ENCODE results near the gene SFXN3. TPM values are rescaled to one million over a fixed set of nuclear protein-coding genes. Genes with fewer than 3 reads are reported as not detected.
A peak's percentile ranks its signal among the peaks of the same experiment; 100 is the strongest.

SFXN3 gene
- total RNA-seq, 2 experiments from 2014 or later = 28.8 to 29.6 TPM

DNA sequence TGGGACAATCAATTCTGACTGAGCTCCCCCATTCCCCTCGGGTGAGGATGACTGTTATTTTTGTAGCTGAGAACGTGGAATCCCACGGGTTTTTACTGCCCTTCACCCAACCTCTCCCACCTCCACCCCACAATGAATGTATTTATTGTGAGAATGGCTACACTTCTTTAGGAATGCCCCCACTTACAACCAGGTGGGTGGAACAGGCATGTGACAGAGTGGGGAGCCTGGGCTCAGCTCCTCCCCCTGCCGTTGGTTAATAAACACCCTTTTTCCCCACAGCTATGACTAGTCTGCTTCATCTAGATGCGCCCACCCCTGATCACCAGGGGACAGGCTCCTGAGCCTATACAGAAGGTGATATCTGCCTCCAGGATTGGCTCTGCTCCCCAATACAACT is 45.7 kb upstream of the SFXN3 start:
- H3K4me3 Mint-ChIP-seq = no peak overlapping the region
- H3K27ac Mint-ChIP-seq = no peak overlapping the region
- no peaks in the 10 kb centered on the region for H3K9me3 Mint-ChIP-seq
- ATAC-seq (no peak), DNase-seq (no peak)
- POLR2A ChIA-PET = interaction anchor here (1.1 to 1.3 kb wide), 3 partner anchors 11 to 20 kb away, joined by 3 to 5 read pairs (median 3); no protein-coding TSS in a partner anchor
- intact Hi-C loops (cut with micrococcal nuclease) = no loop called here
- TF ChIP-seq, protein P1, sequence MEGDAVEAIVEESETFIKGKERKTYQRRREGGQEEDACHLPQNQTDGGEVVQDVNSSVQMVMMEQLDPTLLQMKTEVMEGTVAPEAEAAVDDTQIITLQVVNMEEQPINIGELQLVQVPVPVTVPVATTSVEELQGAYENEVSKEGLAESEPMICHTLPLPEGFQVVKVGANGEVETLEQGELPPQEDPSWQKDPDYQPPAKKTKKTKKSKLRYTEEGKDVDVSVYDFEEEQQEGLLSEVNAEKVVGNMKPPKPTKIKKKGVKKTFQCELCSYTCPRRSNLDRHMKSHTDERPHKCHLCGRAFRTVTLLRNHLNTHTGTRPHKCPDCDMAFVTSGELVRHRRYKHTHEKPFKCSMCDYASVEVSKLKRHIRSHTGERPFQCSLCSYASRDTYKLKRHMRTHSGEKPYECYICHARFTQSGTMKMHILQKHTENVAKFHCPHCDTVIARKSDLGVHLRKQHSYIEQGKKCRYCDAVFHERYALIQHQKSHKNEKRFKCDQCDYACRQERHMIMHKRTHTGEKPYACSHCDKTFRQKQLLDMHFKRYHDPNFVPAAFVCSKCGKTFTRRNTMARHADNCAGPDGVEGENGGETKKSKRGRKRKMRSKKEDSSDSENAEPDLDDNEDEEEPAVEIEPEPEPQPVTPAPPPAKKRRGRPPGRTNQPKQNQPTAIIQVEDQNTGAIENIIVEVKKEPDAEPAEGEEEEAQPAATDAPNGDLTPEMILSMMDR (IDR thresholded peaks at IDR 0.05) = no peak
- CTCF ChIA-PET = interaction anchor here (1.4 to 6.6 kb wide), 4 partner anchors 12 to 29 kb away, joined by 6 to 50 read pairs (median 8); partner anchors contain the start of genes LZTS2 and SEMA4G
- H3K27me3 Mint-ChIP-seq = no peaks in the 10 kb centered on the region
- H3K4me1 Mint-ChIP-seq (ENCODE audit: low read depth) = peaks cover 31% of the 10 kb centered on the region
- peaks cover 19% of the 10 kb centered on the region for H3K36me3 Mint-ChIP-seq (ENCODE audit: low read depth)

DNA sequence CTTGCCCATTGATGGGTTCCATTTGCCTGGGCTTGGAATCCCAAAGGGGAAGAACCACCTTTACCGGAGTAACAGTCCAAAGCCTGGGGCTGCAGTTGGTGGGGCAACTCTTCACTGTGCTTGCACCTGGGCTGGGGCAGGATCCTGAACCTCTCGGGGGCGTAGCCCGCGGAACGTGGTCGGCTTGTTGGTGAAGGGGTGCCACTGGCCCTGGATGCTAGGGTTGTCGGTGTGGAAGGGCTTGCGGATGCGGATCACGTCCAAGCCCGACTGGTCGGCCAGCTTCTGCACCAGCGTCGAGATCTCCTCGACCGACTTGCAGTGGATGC is 44.4 kb upstream of the SFXN3 start:
- Mint-ChIP-seq H3K9me3 (no peaks in the 10 kb centered on the region), H3K36me3 (ENCODE audit: low read depth) (peaks cover 30% of the 10 kb centered on the region), H3K4me1 (ENCODE audit: low read depth) (peaks cover 40% of the 10 kb centered on the region), H3K27ac (no peak overlapping the region), H3K27me3 (no peaks in the 10 kb centered on the region), H3K4me3 (peak overlapping the region; percentile 96)
- ChIA-PET POLR2A (interaction anchor here (0.9 to 2.9 kb wide), 5 partner anchors 11 to 73 kb away, joined by 3 to 25 read pairs (median 5); partner anchors contain the start of gene LZTS2), CTCF (interaction anchor here (1.1 to 6.6 kb wide), 5 partner anchors 11 to 45 kb away, joined by 3 to 50 read pairs (median 6); partner anchors contain the start of genes LZTS2, PDZD7, SEMA4G and SFXN3)
- intact Hi-C loops (cut with micrococcal nuclease) = no loop called here
- TF ChIP-seq, protein P1 (IDR thresholded peaks at IDR 0.05) = no peak
- no peak for DNase-seq
- no peak for ATAC-seq

DNA sequence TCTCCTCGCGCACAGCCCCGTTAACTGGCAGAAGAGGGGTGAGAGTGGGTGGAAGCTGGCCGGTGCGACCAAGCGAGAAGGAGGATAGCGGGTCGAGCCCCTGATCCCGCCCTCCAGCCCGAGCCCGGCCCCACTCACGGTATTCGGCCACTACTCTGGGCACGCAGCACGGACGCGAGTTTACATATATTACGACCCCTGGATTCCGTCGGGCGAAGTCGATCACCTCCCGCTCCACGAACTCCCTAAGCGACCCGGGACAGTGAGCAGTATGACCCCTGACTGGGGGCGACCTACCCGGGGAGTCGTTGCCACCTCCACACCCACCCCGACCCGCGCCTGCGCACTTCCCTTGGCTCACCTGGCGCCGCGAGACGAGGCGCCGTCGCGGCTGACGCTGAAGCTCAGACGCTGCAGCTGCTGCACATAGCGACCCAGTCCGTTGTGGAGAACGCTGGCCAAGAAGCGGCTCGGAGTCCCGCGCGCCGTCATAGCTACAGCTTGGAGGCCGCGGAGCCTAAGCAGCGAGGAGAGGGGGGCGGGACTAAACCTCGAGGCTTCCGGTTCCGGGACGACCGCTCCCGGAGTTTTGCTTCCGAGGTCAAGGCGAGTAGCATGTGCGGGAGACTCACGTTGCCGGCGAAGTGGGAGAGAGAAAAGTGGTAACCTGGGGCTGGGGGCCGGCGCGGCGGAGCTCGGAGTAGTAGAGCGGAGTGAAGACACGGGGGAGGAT is 43.9 kb upstream of the SFXN3 start, which contains the start of the genes MRPL43 and TWNK:
Gene MRPL43 (minus strand): TSS at position 546 of the 733 bp plus-strand sequence. CDS start 54 bp downstream, at position 492.
Gene TWNK (plus strand): TSS at position 592 of the 733 bp plus-strand sequence. CDS start 668 bp downstream, outside the sequence.
- ATAC-seq = peak; percentile 97
- intact Hi-C loops (cut with micrococcal nuclease) = no loop called here
- POLR2A ChIA-PET = interaction anchor here (0.9 to 2.9 kb wide), 4 partner anchors 11 to 73 kb away, joined by 3 to 25 read pairs (median 4); partner anchors contain the start of gene LZTS2

DNA sequence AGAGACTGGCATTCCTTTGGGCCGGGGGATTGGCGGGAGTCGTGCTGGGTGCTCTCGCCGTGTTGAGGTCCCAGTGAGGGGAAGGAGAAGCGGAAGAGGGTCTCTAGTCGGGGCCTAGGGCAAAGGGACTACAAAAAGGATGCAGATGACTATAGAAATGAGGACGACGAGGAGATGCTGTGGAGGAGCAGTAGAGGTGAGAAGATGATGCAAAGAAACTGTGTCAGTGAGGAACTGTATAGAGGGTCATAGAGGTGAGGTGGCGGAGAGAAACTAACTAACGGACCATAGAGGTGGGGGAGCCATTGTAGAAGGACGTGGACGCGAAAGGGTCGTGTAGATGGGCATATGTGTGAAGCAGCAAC is 43.4 kb upstream of the SFXN3 start:
- H3K36me3 Mint-ChIP-seq (ENCODE audit: low read depth) = peaks cover 32% of the 10 kb centered on the region
- TF ChIP-seq, protein P1 (IDR thresholded peaks at IDR 0.05) = no peak
- H3K4me3 Mint-ChIP-seq = peak overlapping the region; percentile 96
- intact Hi-C loops (cut with micrococcal nuclease) = no loop called here
- no peaks in the 10 kb centered on the region for H3K9me3 Mint-ChIP-seq
- CTCF ChIA-PET = interaction anchor here (1.6 to 6.6 kb wide), 4 partner anchors 10 to 31 kb away, joined by 7 to 50 read pairs (median 8); partner anchors contain the start of gene SEMA4G
- DNase-seq (no peak), ATAC-seq (peak; percentile 21)
- POLR2A ChIA-PET = interaction anchor here (0.9 to 2.9 kb wide), 4 partner anchors 11 to 42 kb away, joined by 3 to 25 read pairs (median 3); partner anchors contain the start of gene LZTS2
- H3K27ac Mint-ChIP-seq = peak overlapping the region; percentile 89
- no peaks in the 10 kb centered on the region for H3K27me3 Mint-ChIP-seq
- peaks cover 40% of the 10 kb centered on the region for H3K4me1 Mint-ChIP-seq (ENCODE audit: low read depth)

More for the DNA sequence above, 43.9 kb upstream of the SFXN3 start, which contains the start of the genes MRPL43 and TWNK:
- Mint-ChIP-seq H3K27me3 (no peaks in the 10 kb centered on the region), H3K4me1 (ENCODE audit: low read depth) (peaks cover 40% of the 10 kb centered on the region), H3K4me3 (peak within 1 kb of the TSS; percentile 96), H3K9me3 (no peaks in the 10 kb centered on the region), H3K36me3 (ENCODE audit: low read depth) (peaks cover 30% of the 10 kb centered on the region), H3K27ac (peak within 1 kb of the TSS; percentile 89)
- CTCF ChIA-PET = interaction anchor here (1.1 to 6.6 kb wide), 6 partner anchors 10 to 44 kb away, joined by 3 to 50 read pairs (median 7); partner anchors contain the start of genes LZTS2, PDZD7, SEMA4G and SFXN3
- TF ChIP-seq, protein P1 (IDR thresholded peaks at IDR 0.05) = no peak
- DNase-seq = peak; percentile 92
